Loucy (cell line): Measurements from ENCODE around the gene RBM19.

Experiments used
- EZH2phosphoT487 ChIP-seq: fragments of 200-600 bp; IDR thresholded peaks from 2 replicates; pipeline ENCODE4 v1.6.1; 2018; ENCODE audit warnings: antibody characterized with exemption, mild to moderate bottlenecking, moderate library complexity, borderline replicate concordance
- TF ChIP-seq, protein P1 (sequence below): fragments of 200-600 bp; sonication (generic); conservative IDR thresholded peaks from 2 replicates; pipeline ENCODE4 v1.5.1; 2014; ENCODE audit warnings: mild to moderate bottlenecking, antibody characterized with exemption, low read length

- TF ChIP-seq, protein P1, sequence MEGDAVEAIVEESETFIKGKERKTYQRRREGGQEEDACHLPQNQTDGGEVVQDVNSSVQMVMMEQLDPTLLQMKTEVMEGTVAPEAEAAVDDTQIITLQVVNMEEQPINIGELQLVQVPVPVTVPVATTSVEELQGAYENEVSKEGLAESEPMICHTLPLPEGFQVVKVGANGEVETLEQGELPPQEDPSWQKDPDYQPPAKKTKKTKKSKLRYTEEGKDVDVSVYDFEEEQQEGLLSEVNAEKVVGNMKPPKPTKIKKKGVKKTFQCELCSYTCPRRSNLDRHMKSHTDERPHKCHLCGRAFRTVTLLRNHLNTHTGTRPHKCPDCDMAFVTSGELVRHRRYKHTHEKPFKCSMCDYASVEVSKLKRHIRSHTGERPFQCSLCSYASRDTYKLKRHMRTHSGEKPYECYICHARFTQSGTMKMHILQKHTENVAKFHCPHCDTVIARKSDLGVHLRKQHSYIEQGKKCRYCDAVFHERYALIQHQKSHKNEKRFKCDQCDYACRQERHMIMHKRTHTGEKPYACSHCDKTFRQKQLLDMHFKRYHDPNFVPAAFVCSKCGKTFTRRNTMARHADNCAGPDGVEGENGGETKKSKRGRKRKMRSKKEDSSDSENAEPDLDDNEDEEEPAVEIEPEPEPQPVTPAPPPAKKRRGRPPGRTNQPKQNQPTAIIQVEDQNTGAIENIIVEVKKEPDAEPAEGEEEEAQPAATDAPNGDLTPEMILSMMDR, result no peak
- no peak for TF ChIP-seq EZH2phosphoT487
These were observed 128.4 kb downstream of the RBM19 start for GRCh38 chr12:113837528-113838296.
